HepG2 (cell line): ENCODE measurements around the gene PLCB1. TPM values are rescaled to one million over a fixed set of nuclear protein-coding genes. Genes with fewer than 3 reads are reported as not detected.

ENCODE experiments used
- ATAC-seq: fragments of 200-7000 bp; cut with Tn5 transposase; 3 replicates; pipeline ENCODE4 v1.9.1; 2020; ENCODE audit warnings: mild to moderate bottlenecking, moderate library complexity
- BruUV-seq: library from RNA; stranded (reverse); fragments of 400-500 nt; replicated peaks from 2 replicates; lab custom pipeline; 2021; lab: Mats Ljungman, UMichigan
- CTCF ChIA-PET: fragments of 300-600 bp; formaldehyde crosslinking; extraction: SDS; loops from one replicate; lab custom pipeline; 2021; ENCODE audit warnings: low total read pairs, inconsistent platforms, low intra/inter-chr PET ratio; lab: Yijun Ruan, JAX
- POLR2A ChIA-PET: fragments of 350-600 bp; sonication (Branson Sonifier 250); formaldehyde crosslinking; loops from one replicate; lab custom pipeline; 2020; ENCODE audit warnings: antibody characterized with exemption, inconsistent platforms; lab: Yijun Ruan, JAX
- DNase-seq: peaks from one replicate; pipeline ENCODE4 v3.0.0-alpha.2; 2015; ENCODE audit warnings: low spot score
- FAIRE-seq: peaks from 3 replicates; lab custom pipeline; 2011; peaks lifted over from hg19 to GRCh38; lab: Jason Lieb, UNC
- H2AFZ ChIP-seq: one replicate; pipeline ENCODE4 v1.6.1; 2011; ENCODE audit warnings: low read length, inconsistent platforms
- H3K27ac ChIP-seq: fragments of 300-600 bp; 3 replicates; pipeline ENCODE4 v1.8.0; 2011; ENCODE audit warnings: mixed run types, mild to moderate bottlenecking, mixed read lengths, low read length, inconsistent platforms; ENCODE audit not compliant: insufficient read depth; ENCODE audit errors: extremely low read length
- H3K27me3 ChIP-seq, 2 experiments: fragments of 200-600 bp in 1 of 2; 2 replicates in 1 of 2; 3 replicates in 1 of 2; pipeline versions ENCODE4 v1.6.0 to v1.8.0; 2011; ENCODE audit warnings: low read length in 2 of 2, mild to moderate bottlenecking in 2 of 2, moderate library complexity in 2 of 2, inconsistent platforms in 1 of 2; ENCODE audit not compliant: insufficient read depth in 2 of 2, control insufficient read depth in 1 of 2
- H3K36me3 ChIP-seq, 2 experiments: fragments of 200-600 bp in 1 of 2; replicated peaks in 1 of 2; 2 replicates in 1 of 2; 3 replicates in 1 of 2; pipeline versions ENCODE4 v1.5.1 to v1.8.0; 2011; ENCODE audit warnings: low read length in 2 of 2, inconsistent platforms in 1 of 2; ENCODE audit not compliant: insufficient read depth in 2 of 2, control insufficient read depth in 1 of 2
- H3K4me1 ChIP-seq: 2 replicates; pipeline ENCODE4 v1.5.1; 2012; ENCODE audit warnings: low read length, inconsistent platforms; ENCODE audit not compliant: insufficient read depth
- H3K4me2 ChIP-seq: 2 replicates; pipeline ENCODE4 v1.6.0; 2011; ENCODE audit warnings: low read depth, low read length, inconsistent platforms
- H3K4me3 ChIP-seq, 3 experiments: fragments of 200-600 bp in 1 of 3; sonication (generic), shearing (Covaris generic) in 1 of 3; replicated peaks in 1 of 3; 2 replicates each; pipeline ENCODE4 v1.5.1; 2011 to 2016; ENCODE audit warnings: low read length in 3 of 3, inconsistent platforms in 2 of 3, low read depth in 2 of 3, mild to moderate bottlenecking in 2 of 3, control low read depth in 1 of 3, mixed read lengths in 1 of 3; ENCODE audit not compliant: insufficient read depth in 1 of 3
- H3K79me2 ChIP-seq: one replicate; pipeline ENCODE4 v1.6.1; 2011; ENCODE audit warnings: low read length, inconsistent platforms; ENCODE audit not compliant: insufficient read depth
- H3K9ac ChIP-seq: 2 replicates; pipeline ENCODE4 v1.6.0; 2011; ENCODE audit warnings: mild to moderate bottlenecking, low read depth, low read length, inconsistent platforms; ENCODE audit not compliant: insufficient read depth
- H3K9me3 ChIP-seq: 2 replicates; pipeline ENCODE4 v1.5.1; 2012; ENCODE audit warnings: mild to moderate bottlenecking, low read length
- H4K20me1 ChIP-seq: 2 replicates; pipeline ENCODE4 v1.6.0; 2011; ENCODE audit warnings: inconsistent platforms, mild to moderate bottlenecking, low read length, moderate library complexity; ENCODE audit not compliant: insufficient read depth
- CREB1 ChIP-seq, 2 experiments: fragments of 450-650 bp in 1 of 2; IDR thresholded peaks; 2 replicates each; pipeline ENCODE4 v1.6.1; 2016 to 2017; ENCODE audit warnings: control low read depth in 1 of 2, mild to moderate bottlenecking in 1 of 2, missing compliant biosample characterization in 1 of 2, missing genetic modification characterization in 1 of 2
- DBP ChIP-seq: sonication (generic); formaldehyde crosslinking; IDR thresholded peaks from 2 replicates; pipeline ENCODE4 v1.4.0; 2020; ENCODE audit warnings: missing genetic modification reagents; ENCODE audit errors: not compliant biosample characterization
- GTF2F1 ChIP-seq: fragments of 150-350 bp; IDR thresholded peaks from 2 replicates; pipeline ENCODE4 v1.6.1; 2014; ENCODE audit warnings: low read length
- KLF6 ChIP-seq: IDR thresholded peaks from 2 replicates; pipeline ENCODE4 v1.8.0; 2016; ENCODE audit warnings: missing biosample characterization, missing genetic modification reagents
- PHF21A ChIP-seq: sonication (generic); formaldehyde crosslinking; IDR thresholded peaks from 2 replicates; pipeline ENCODE4 v1.5.0; 2020; ENCODE audit warnings: mild to moderate bottlenecking, missing genetic modification reagents
- TAF1 ChIP-seq: sonication (generic); formaldehyde crosslinking; IDR thresholded peaks from 2 replicates; pipeline ENCODE4 v1.4.0; 2020; ENCODE audit warnings: missing genetic modification reagents
- ZBTB10 ChIP-seq: sonication (generic); formaldehyde crosslinking; IDR thresholded peaks from 2 replicates; pipeline ENCODE4 v1.4.0; 2020; ENCODE audit warnings: missing genetic modification reagents, borderline replicate concordance
- ZBTB40 ChIP-seq, 2 experiments: fragments of 450-650 bp in 1 of 2; sonication (generic) in 1 of 2; formaldehyde crosslinking in 1 of 2; IDR thresholded peaks; 2 replicates each; pipeline versions ENCODE4 v1.6.1 to v1.8.0; 2016 to 2022; ENCODE audit warnings: antibody characterized with exemption in 1 of 2, mild to moderate bottlenecking in 1 of 2, missing genetic modification reagents in 1 of 2
- ZNF12 ChIP-seq: sonication (generic); formaldehyde crosslinking; IDR thresholded peaks from 2 replicates; pipeline ENCODE4 v1.5.0; 2020; ENCODE audit warnings: missing genetic modification reagents
- ZNF747 ChIP-seq: sonication (generic); formaldehyde crosslinking; IDR thresholded peaks from 2 replicates; pipeline ENCODE4 v1.8.1; 2023; ENCODE audit warnings: missing genetic modification reagents, mild to moderate bottlenecking, borderline replicate concordance
- WGBS: methylation state at CpG from one replicate; pipeline ENCODE4 v1.1.6; 2017; ENCODE audit warnings: low lambda C conversion rate; 5-methylcytosine and 5-hydroxymethylcytosine counted together
- in situ Hi-C: cut with HindIII; loops from 2 replicates; pipeline ENCODE4 v1.10.0; 2017; ENCODE audit warnings: low pct_unique_long_range_greater_than_20kb; ENCODE audit not compliant: extremely low pct_ligation_motif_present
- intact Hi-C: fragments of 100-400 bp; cut with micrococcal nuclease; formaldehyde crosslinking; loops from one replicate; pipeline ENCODE4 v1.10.0; 2022; ENCODE audit not compliant: unreplicated experiment
- polyA plus RNA-seq, 8 experiments: library from polyadenylated mRNA; depleted of rRNA in 3 of 8; stranded (reverse) in 7 of 8; unstranded in 1 of 8; fragments of >200 nt; fragmentation: Illumina TruSeq in 4 of 8; extraction: Trizol in 4 of 8; gene quantifications; 2 replicates each; pipeline versions ENCODE4 v1.2.1 to v1.2.3, GENCODE V29; 2011 to 2016; ENCODE audit warnings: low read depth in 4 of 8, missing spikeins in 1 of 8, mixed read lengths in 1 of 8; ENCODE audit not compliant: insufficient read depth in 1 of 8
- total RNA-seq, 5 experiments: library from RNA; depleted of rRNA; stranded (reverse); fragments of >200 nt; fragmentation: Illumina TruSeq; extraction: Trizol; gene quantifications; 2 replicates each; pipeline ENCODE4 v1.2.3, GENCODE V29; 2016; ENCODE audit warnings: low read depth in 1 of 5

Gene PLCB1
- total and polyA plus RNA-seq, 2 of the 13 experiments (the other 11 are each of a cell fraction or from before 2014, with no cell fraction given) = 42.4 to 55.9 TPM

- BruUV-seq = no TSS peak
- H2AFZ ChIP-seq = no peak overlapping the region
- H4K20me1 ChIP-seq = no peaks in the 10 kb centered on the region
- no peaks in the 10 kb centered on the region for H3K9me3 ChIP-seq
- POLR2A ChIA-PET = interaction anchor here (1.0 kb wide), 1 partner anchor 198 kb away, joined by 3 read pairs; no protein-coding TSS in a partner anchor
- DNase-seq (peak; percentile 86), FAIRE-seq (peak; percentile 57), ATAC-seq (peak; percentile 60)
- H3K36me3 ChIP-seq = peaks cover 0 to 3% of the 10 kb centered on the region in 2 experiments; a peak in 2 of 5 replicates
- CTCF ChIA-PET = no interaction called here
- H3K9ac ChIP-seq = peak overlapping the region; percentile 37
- peak overlapping the region in 2 of 3 experiments; percentile 1 to 44; a peak in 2 of 6 replicates for H3K4me3 ChIP-seq
- no peaks in the 10 kb centered on the region for H3K27me3 ChIP-seq
- in situ Hi-C loops (no loop called here), intact Hi-C loops (loop anchor here (1.0 to 2.0 kb wide), 4 partner anchors 15 to 142 kb away; no protein-coding TSS in a partner anchor)
- peak overlapping the region; percentile 77 for H3K27ac ChIP-seq
- peaks cover 78% of the 10 kb centered on the region for H3K4me1 ChIP-seq
- H3K4me2 ChIP-seq = peak overlapping the region; percentile 67
- H3K79me2 ChIP-seq = peaks cover 7% of the 10 kb centered on the region
- 22% methylated on average over 6 of the region's 6 CpGs for WGBS
- TF ChIP-seq ZNF12 (peak; percentile 16; the same call in 1 of the 2 replicates), ZBTB40 (IDR thresholded peaks at IDR 0.05) (no peak), ZBTB40 (CRISPR knock-in tag; IDR thresholded peaks at IDR 0.05) (no peak), GTF2F1 (no peak), PHF21A (CRISPR knock-in tag) (no peak; the same call in 1 of the 2 replicates), CREB1 (IDR thresholded peaks at IDR 0.05) (no peak), CREB1 (CRISPR knock-in tag; IDR thresholded peaks at IDR 0.05) (no peak), ZBTB10 (CRISPR knock-in tag) (0 out of 2 replicates have a peak, but pooled peaks have one; percentile 41), TAF1 (CRISPR knock-in tag) (no peak), ZNF747 (CRISPR knock-in tag) (no peak), DBP (peak; percentile 58), KLF6 (CRISPR knock-in tag) (0 out of 2 replicates have a peak, but pooled peaks have one; percentile 44)
Observed at GRCh38 chr20:8331740-8332412, 199.8 kb downstream of the PLCB1 start.
